SK-N-SH (cell line): ENCODE data around the gene OR6K2. TPM values are rescaled to one million over a fixed set of nuclear protein-coding genes. Genes with fewer than 3 reads are reported as not detected.

Source experiments
- CTCF ChIA-PET: fragments of 300-600, 350-600 bp; formaldehyde crosslinking; extraction: SDS; loops from one replicate; lab custom pipeline; 2021; lab: Yijun Ruan, JAX
- POLR2A ChIA-PET: fragments of 350-600 bp; sonication (Branson Sonifier 250); formaldehyde crosslinking; extraction: SDS; loops from one replicate; lab custom pipeline; 2020; ENCODE audit warnings: antibody characterized with exemption, inconsistent platforms; lab: Yijun Ruan, JAX
- DNase-seq: peaks from one replicate; pipeline ENCODE4 v3.0.0; 2012
- H2AFZ ChIP-seq: fragments of 200-600 bp; sonication (generic); 2 replicates; pipeline ENCODE4 v1.8.1; 2016; ENCODE audit warnings: antibody characterized with exemption, mild to moderate bottlenecking, low read depth
- H3F3A ChIP-seq: fragments of 200-600 bp; sonication (generic); replicated peaks from 2 replicates; pipeline ENCODE3; 2016; ENCODE audit warnings: antibody characterized with exemption, mild to moderate bottlenecking; ENCODE audit not compliant: insufficient read depth
- H3K27ac ChIP-seq, 2 experiments: fragments of 200-500 bp in 1 of 2; fragments of 200-600 bp in 1 of 2; sonication (Bioruptor generic) in 1 of 2; sonication (generic), shearing (Covaris generic) in 1 of 2; 2 replicates each; pipeline versions ENCODE4 v1.5.1 to v1.6.1; 2014 to 2016; ENCODE audit warnings: low read depth in 2 of 2, inconsistent platforms in 1 of 2, low read length in 1 of 2, mild to moderate bottlenecking in 1 of 2, mixed read lengths in 1 of 2
- H3K27me3 ChIP-seq: fragments of 200-600 bp; sonication (generic), shearing (Covaris generic); 2 replicates; pipeline ENCODE4 v1.6.1; 2016; ENCODE audit warnings: mixed run types; ENCODE audit not compliant: insufficient read depth
- H3K36me3 ChIP-seq, 2 experiments: fragments of 200-500 bp in 1 of 2; fragments of 200-600 bp in 1 of 2; sonication (Bioruptor generic) in 1 of 2; sonication (generic) in 1 of 2; replicated peaks in 1 of 2; 2 replicates each; pipeline versions ENCODE3 to v1.5.1; 2014 to 2016; ENCODE audit warnings: low read length in 1 of 2, mild to moderate bottlenecking in 1 of 2; ENCODE audit not compliant: insufficient read depth in 2 of 2, control insufficient read depth in 1 of 2
- H3K4me1 ChIP-seq, 2 experiments: fragments of 200-500 bp in 1 of 2; fragments of 200-600 bp in 1 of 2; sonication (Bioruptor generic) in 1 of 2; sonication (generic), shearing (Covaris generic) in 1 of 2; 2 replicates each; pipeline versions ENCODE4 v1.5.1 to v1.6.1; 2014 to 2016; ENCODE audit warnings: low read depth in 1 of 2, low read length in 1 of 2, mixed run types in 1 of 2; ENCODE audit not compliant: insufficient read depth in 2 of 2, control insufficient read depth in 1 of 2
- H3K4me2 ChIP-seq: fragments of 200-600 bp; sonication (generic), shearing (Covaris generic); 2 replicates; pipeline ENCODE4 v1.6.1; 2017; ENCODE audit warnings: mixed run types
- H3K4me3 ChIP-seq, 2 experiments: fragments of 200-500 bp in 1 of 2; fragments of 200-600 bp in 1 of 2; sonication (Bioruptor generic) in 1 of 2; sonication (generic), shearing (Covaris generic) in 1 of 2; 2 replicates each; pipeline versions ENCODE4 v1.5.1 to v1.8.1; 2014 to 2016; ENCODE audit warnings: low read depth in 2 of 2, inconsistent platforms in 1 of 2, low read length in 1 of 2, mild to moderate bottlenecking in 1 of 2, mixed read lengths in 1 of 2, moderate library complexity in 1 of 2
- H3K79me2 ChIP-seq: fragments of 200-600 bp; sonication (generic); 2 replicates; pipeline ENCODE4 v1.8.1; 2017; ENCODE audit warnings: mild to moderate bottlenecking; ENCODE audit not compliant: insufficient read depth
- H3K9ac ChIP-seq: fragments of 200-600 bp; sonication (generic); 2 replicates; pipeline ENCODE4 v1.6.1; 2017; ENCODE audit warnings: mixed run types
- H3K9me2 ChIP-seq: fragments of 200-600 bp; sonication (generic); 2 replicates; pipeline ENCODE4 v1.6.1; 2017; ENCODE audit warnings: mixed run types
- H3K9me3 ChIP-seq: fragments of 200-600 bp; sonication (generic); 2 replicates; pipeline ENCODE4 v1.6.1; 2017; ENCODE audit warnings: mixed run types, mild to moderate bottlenecking, moderate library complexity
- H4K20me1 ChIP-seq: fragments of 200-600 bp; sonication (generic); 2 replicates; pipeline ENCODE4 v1.6.1; 2017; ENCODE audit warnings: mild to moderate bottlenecking, mixed run types; ENCODE audit not compliant: insufficient read depth
- CHD2 ChIP-seq: fragments of 150-350 bp; IDR thresholded peaks from 2 replicates; pipeline ENCODE4 v1.6.1; 2018; ENCODE audit warnings: low read length; ENCODE audit not compliant: partially characterized antibody
- ELF1 ChIP-seq: IDR thresholded peaks from 2 replicates; pipeline ENCODE4 v1.4.0; 2012
- EP300 ChIP-seq, 2 experiments: IDR thresholded peaks; 2 replicates each; pipeline versions ENCODE4 v1.4.0 to v1.6.1; 2012; ENCODE audit warnings: borderline replicate concordance in 1 of 2, low read depth in 1 of 2, low read length in 1 of 2
- EZH2phosphoT487 ChIP-seq: fragments of 200-600 bp; sonication (generic); IDR thresholded peaks from 2 replicates; pipeline ENCODE4 v1.6.1; 2017; ENCODE audit warnings: low read depth, mixed run types, mild to moderate bottlenecking, antibody characterized with exemption, moderate library complexity, borderline replicate concordance
- FOSL2 ChIP-seq: IDR thresholded peaks from 2 replicates; pipeline ENCODE4 v1.4.0; 2012; ENCODE audit warnings: low read depth, mild to moderate bottlenecking, moderate library complexity, borderline replicate concordance
- FOXM1 ChIP-seq: IDR thresholded peaks from 2 replicates; pipeline ENCODE4 v1.4.0; 2012; ENCODE audit warnings: low read depth, mild to moderate bottlenecking
- GABPA ChIP-seq: IDR thresholded peaks from 2 replicates; pipeline ENCODE4 v1.4.0; 2012; ENCODE audit warnings: low read depth, mild to moderate bottlenecking
- GATA2 ChIP-seq: sonication (generic); formaldehyde crosslinking; IDR thresholded peaks from 2 replicates; pipeline ENCODE4 v1.5.0; 2020; ENCODE audit warnings: mild to moderate bottlenecking, missing genetic modification reagents
- IRF3 ChIP-seq: fragments of 150-350 bp; IDR thresholded peaks from 2 replicates; pipeline ENCODE4 v1.6.1; 2016; ENCODE audit warnings: mild to moderate bottlenecking, low read depth, low read length
- JUND ChIP-seq: IDR thresholded peaks from 2 replicates; pipeline ENCODE4 v1.4.0; 2012
- MAX ChIP-seq: IDR thresholded peaks from 2 replicates; pipeline ENCODE4 v1.4.0; 2012; ENCODE audit warnings: low read depth
- MXI1 ChIP-seq: IDR thresholded peaks from 2 replicates; pipeline ENCODE4 v1.6.1; 2012; ENCODE audit warnings: mild to moderate bottlenecking, low read depth, low read length, improper control_type of control experiment
- PBX3 ChIP-seq: IDR thresholded peaks from 2 replicates; pipeline ENCODE4; 2012
- POLR2AphosphoS5 ChIP-seq: IDR thresholded peaks from 2 replicates; pipeline ENCODE4 v1.6.1; 2012; ENCODE audit warnings: low read depth, low read length
- REST ChIP-seq: IDR thresholded peaks from 2 replicates; pipeline ENCODE4 v1.6.1; 2012; ENCODE audit warnings: mild to moderate bottlenecking, low read depth, low read length, moderate library complexity
- SMC3 ChIP-seq: IDR thresholded peaks from 2 replicates; pipeline ENCODE4 v1.6.1; 2012; ENCODE audit warnings: low read depth, low read length, improper control_type of control experiment
- TEAD4 ChIP-seq: IDR thresholded peaks from 2 replicates; pipeline ENCODE4 v1.4.0; 2012; ENCODE audit warnings: mild to moderate bottlenecking, borderline replicate concordance; ENCODE audit not compliant: insufficient read depth
- USF2 ChIP-seq: fragments of 150-350 bp; IDR thresholded peaks from 2 replicates; pipeline ENCODE4 v1.6.1; 2017; ENCODE audit warnings: antibody characterized with exemption, low read length, low read depth, borderline replicate concordance
- WGBS: methylation state at CpG from one replicate; pipeline ENCODE4 v1.1.6; 2017; ENCODE audit warnings: low lambda C conversion rate; 5-methylcytosine and 5-hydroxymethylcytosine counted together
- polyA plus RNA-seq, 3 experiments: library from polyadenylated mRNA; depleted of rRNA; stranded (reverse); fragments of >200 nt; gene quantifications; 2 replicates each; pipeline ENCODE4 v1.2.3, GENCODE V29; 2012

Gene OR6K2
- polyA plus RNA-seq, 1 of the 3 experiments (the other 2 are of a cell fraction): not detected

- Histone ChIP-seq H4K20me1 (no peaks in the 10 kb centered on the region), H3K79me2 (no peaks in the 10 kb centered on the region), H3K4me3 (no peak overlapping the region), H3K9ac (no peak overlapping the region), H3K4me2 (no peak overlapping the region), H3K36me3 (no peaks in the 10 kb centered on the region), H2AFZ (no peak overlapping the region), H3F3A (no peaks in the 10 kb centered on the region)
- POLR2A ChIA-PET: no interaction called here
- 1% methylated on average over 3 of the region's 3 CpGs for WGBS
- TF ChIP-seq EZH2phosphoT487: no peak
- no peak for TF ChIP-seq EP300 (IDR thresholded peaks at IDR 0.05; ENCODE audit: borderline replicate concordance in 1 of 2, low read depth in 1 of 2, low read length in 1 of 2)
- TF ChIP-seq REST: no peak
- no peak for TF ChIP-seq ELF1
- no peak for TF ChIP-seq FOXM1
- TF ChIP-seq FOSL2: no peak
- no peak for TF ChIP-seq USF2
- no peak for TF ChIP-seq GABPA
- no peak for TF ChIP-seq MAX
- TF ChIP-seq GATA2 (CRISPR knock-in tag): no peak
- TF ChIP-seq, all 33 proteins: peak for 0
- Histone ChIP-seq H3K9me2 (no peaks in the 10 kb centered on the region), H3K4me1 (no peaks in the 10 kb centered on the region), H3K9me3 (no peaks in the 10 kb centered on the region), H3K27ac (no peak overlapping the region), H3K27me3 (peaks cover 10% of the 10 kb centered on the region)
- no peak for DNase-seq
- CTCF ChIA-PET: no interaction called here
Observed at GRCh38 chr1:158728510-158729225, 28.2 kb upstream of the OR6K2 start.

- Histone ChIP-seq H3K4me1 (no peaks in the 10 kb centered on the region), H3K9me2 (no peaks in the 10 kb centered on the region), H3K79me2 (no peaks in the 10 kb centered on the region), H3K27me3 (peaks cover 10% of the 10 kb centered on the region), H4K20me1 (no peaks in the 10 kb centered on the region), H3K4me3 (no peak overlapping the region), H3K27ac (no peak overlapping the region), H3K36me3 (no peaks in the 10 kb centered on the region), H3K9me3 (no peaks in the 10 kb centered on the region), H3K4me2 (no peak overlapping the region), H2AFZ (no peak overlapping the region), H3K9ac (no peak overlapping the region), H3F3A (no peaks in the 10 kb centered on the region)
- no peak for DNase-seq
- ChIA-PET POLR2A (no interaction called here), CTCF (no interaction called here)
- 10% methylated on average over 5 of the region's 5 CpGs for WGBS
- TF ChIP-seq FOXM1: no peak
- no peak for TF ChIP-seq USF2
- TF ChIP-seq MAX: no peak
- TF ChIP-seq ELF1: no peak
- no peak for TF ChIP-seq JUND
- no peak for TF ChIP-seq PBX3
- no peak for TF ChIP-seq MXI1
- no peak for TF ChIP-seq IRF3
- no peak for TF ChIP-seq SMC3
- TF ChIP-seq POLR2AphosphoS5: no peak
- TF ChIP-seq FOSL2: no peak
- TF ChIP-seq GATA2 (CRISPR knock-in tag): no peak
- no peak for TF ChIP-seq CHD2
- TF ChIP-seq TEAD4: no peak
Observed at GRCh38 chr1:158724442-158724841, 24.0 kb upstream of the OR6K2 start.
